Gastroesophageal sphincter (tissue), 3 donors: Measurements from ENCODE around the gene ITGA5.

ENCODE experiments used
- CTCF ChIP-seq, 4 experiments: fragments of 200-600 bp in 2 of 4; fragments of 450-650 bp in 2 of 4; sonication (generic) in 1 of 4; IDR thresholded peaks; one replicate each; pipeline ENCODE4 v1.5.1; 2017 to 2019; ENCODE audit warnings: antibody characterized with exemption in 4 of 4, mild to moderate bottlenecking in 2 of 4, moderate library complexity in 2 of 4
- EP300 ChIP-seq: sonication (generic); formaldehyde crosslinking; IDR thresholded peaks from one replicate; pipeline ENCODE4 v1.6.1; 2017; ENCODE audit warnings: antibody characterized with exemption, mild to moderate bottlenecking
- POLR2A ChIP-seq, 2 donors: fragments of 450-650 bp; IDR thresholded peaks; one replicate each; pipeline ENCODE4 v1.6.1; 2017; ENCODE audit warnings: antibody characterized with exemption in 2 of 2, mild to moderate bottlenecking in 2 of 2, moderate library complexity in 1 of 2
- POLR2AphosphoS5 ChIP-seq: sonication (generic); formaldehyde crosslinking; IDR thresholded peaks from one replicate; pipeline ENCODE4 v1.6.1; 2017; ENCODE audit warnings: antibody characterized with exemption

- TF ChIP-seq CTCF (IDR thresholded peaks at IDR 0.05) (no peak), POLR2A (IDR thresholded peaks at IDR 0.05) (no peak), POLR2AphosphoS5 (no peak), EP300 (no peak)
These were observed 13.5 kb downstream of the ITGA5 start for GRCh38 chr12:54405573-54405972.
